ENCODE measurements around the gene CACNA1G. TPM values are rescaled to one million over a fixed set of nuclear protein-coding genes. Genes with fewer than 3 reads are reported as not detected.

Gene CACNA1G
- polyA plus RNA-seq, 1 donor from 2014 or later, result 10.9 TPM

GRCh38 chr17:50658616-50659015 lies 98.1 kb downstream of the CACNA1G start:
- H3K9me3 ChIP-seq (ENCODE audit: low read length), result no peaks in the 10 kb centered on the region
- H2AFZ ChIP-seq (ENCODE audit: low read depth, low read length), result no peak overlapping the region

GRCh38 chr17:50659179-50659578 lies 98.7 kb downstream of the CACNA1G start:
- H3K4me2 ChIP-seq (ENCODE audit: low read length), result no peak overlapping the region
- no peaks in the 10 kb centered on the region for H3K79me2 ChIP-seq (replicated peaks; ENCODE audit: insufficient read depth, low read length)
- no peaks in the 10 kb centered on the region for H3K36me3 ChIP-seq (ENCODE audit: insufficient read depth, low read length)
- no peaks in the 10 kb centered on the region for H3K9me3 ChIP-seq (ENCODE audit: low read length)
- H3K9ac ChIP-seq (ENCODE audit: low read length), result no peak overlapping the region
- no peaks in the 10 kb centered on the region for H3K27me3 ChIP-seq (ENCODE audit: insufficient read depth, low read depth, low read length)
- TF ChIP-seq EP300 (conservative IDR thresholded peaks at IDR 0.05; ENCODE audit: poor library complexity, severe bottlenecking) (no peak), TAF1 (IDR thresholded peaks at IDR 0.05; ENCODE audit: low read depth) (no peak), MXI1 (conservative IDR thresholded peaks at IDR 0.05; ENCODE audit: poor library complexity, severe bottlenecking) (no peak), RAD21 (conservative IDR thresholded peaks at IDR 0.05) (no peak), POLR2AphosphoS5 (IDR thresholded peaks at IDR 0.05) (no peak), EZH2 (IDR thresholded peaks at IDR 0.05; ENCODE audit: borderline replicate concordance, insufficient read depth, low read length, poor library complexity, severe bottlenecking) (no peak), SMC3 (conservative IDR thresholded peaks at IDR 0.05; ENCODE audit: poor library complexity) (no peak), CTCF (IDR thresholded peaks at IDR 0.05; ENCODE audit: poor library complexity, severe bottlenecking) (no peak)
- TF ChIP-seq, protein P1, sequence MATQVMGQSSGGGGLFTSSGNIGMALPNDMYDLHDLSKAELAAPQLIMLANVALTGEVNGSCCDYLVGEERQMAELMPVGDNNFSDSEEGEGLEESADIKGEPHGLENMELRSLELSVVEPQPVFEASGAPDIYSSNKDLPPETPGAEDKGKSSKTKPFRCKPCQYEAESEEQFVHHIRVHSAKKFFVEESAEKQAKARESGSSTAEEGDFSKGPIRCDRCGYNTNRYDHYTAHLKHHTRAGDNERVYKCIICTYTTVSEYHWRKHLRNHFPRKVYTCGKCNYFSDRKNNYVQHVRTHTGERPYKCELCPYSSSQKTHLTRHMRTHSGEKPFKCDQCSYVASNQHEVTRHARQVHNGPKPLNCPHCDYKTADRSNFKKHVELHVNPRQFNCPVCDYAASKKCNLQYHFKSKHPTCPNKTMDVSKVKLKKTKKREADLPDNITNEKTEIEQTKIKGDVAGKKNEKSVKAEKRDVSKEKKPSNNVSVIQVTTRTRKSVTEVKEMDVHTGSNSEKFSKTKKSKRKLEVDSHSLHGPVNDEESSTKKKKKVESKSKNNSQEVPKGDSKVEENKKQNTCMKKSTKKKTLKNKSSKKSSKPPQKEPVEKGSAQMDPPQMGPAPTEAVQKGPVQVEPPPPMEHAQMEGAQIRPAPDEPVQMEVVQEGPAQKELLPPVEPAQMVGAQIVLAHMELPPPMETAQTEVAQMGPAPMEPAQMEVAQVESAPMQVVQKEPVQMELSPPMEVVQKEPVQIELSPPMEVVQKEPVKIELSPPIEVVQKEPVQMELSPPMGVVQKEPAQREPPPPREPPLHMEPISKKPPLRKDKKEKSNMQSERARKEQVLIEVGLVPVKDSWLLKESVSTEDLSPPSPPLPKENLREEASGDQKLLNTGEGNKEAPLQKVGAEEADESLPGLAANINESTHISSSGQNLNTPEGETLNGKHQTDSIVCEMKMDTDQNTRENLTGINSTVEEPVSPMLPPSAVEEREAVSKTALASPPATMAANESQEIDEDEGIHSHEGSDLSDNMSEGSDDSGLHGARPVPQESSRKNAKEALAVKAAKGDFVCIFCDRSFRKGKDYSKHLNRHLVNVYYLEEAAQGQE (IDR thresholded peaks at IDR 0.05; ENCODE audit: borderline replicate concordance), result no peak
- H3K4me3 ChIP-seq (ENCODE audit: low read length), result no peak overlapping the region
- H4K20me1 ChIP-seq (ENCODE audit: insufficient read depth), result no peaks in the 10 kb centered on the region
- no peak overlapping the region for H3K27ac ChIP-seq (ENCODE audit: low read length)
- H3K9me2 ChIP-seq (ENCODE audit: insufficient read depth, low read length), result no peaks in the 10 kb centered on the region
- no peaks in the 10 kb centered on the region for H3F3A ChIP-seq (ENCODE audit: insufficient read depth, low read length, poor library complexity, severe bottlenecking)
- no peak overlapping the region for H2AFZ ChIP-seq (ENCODE audit: low read depth, low read length)

More at GRCh38 chr17:50658616-50659015, 98.1 kb downstream of the CACNA1G start:
- H3K9me2 ChIP-seq (ENCODE audit: insufficient read depth, low read length), result no peaks in the 10 kb centered on the region
- no peaks in the 10 kb centered on the region for H3F3A ChIP-seq (ENCODE audit: insufficient read depth, low read length, poor library complexity, severe bottlenecking)
- no peak overlapping the region for H3K4me3 ChIP-seq (ENCODE audit: low read length)
- no peak overlapping the region for H3K27ac ChIP-seq (ENCODE audit: low read length)
- H3K4me2 ChIP-seq (ENCODE audit: low read length), result no peak overlapping the region
- H3K36me3 ChIP-seq (ENCODE audit: insufficient read depth, low read length), result no peaks in the 10 kb centered on the region
- no peaks in the 10 kb centered on the region for H4K20me1 ChIP-seq (ENCODE audit: insufficient read depth)
- no peaks in the 10 kb centered on the region for H3K79me2 ChIP-seq (replicated peaks; ENCODE audit: insufficient read depth, low read length)
- TF ChIP-seq, protein P1 (IDR thresholded peaks at IDR 0.05; ENCODE audit: borderline replicate concordance), result no peak
- no peak for TF ChIP-seq EP300 (conservative IDR thresholded peaks at IDR 0.05; ENCODE audit: poor library complexity, severe bottlenecking)
- no peak for TF ChIP-seq RAD21 (conservative IDR thresholded peaks at IDR 0.05)
- TF ChIP-seq POLR2AphosphoS5 (IDR thresholded peaks at IDR 0.05), result no peak
- TF ChIP-seq CTCF (IDR thresholded peaks at IDR 0.05; ENCODE audit: poor library complexity, severe bottlenecking), result no peak
- TF ChIP-seq SMC3 (conservative IDR thresholded peaks at IDR 0.05; ENCODE audit: poor library complexity), result no peak
- TF ChIP-seq TAF1 (IDR thresholded peaks at IDR 0.05; ENCODE audit: low read depth), result no peak
- TF ChIP-seq EZH2 (IDR thresholded peaks at IDR 0.05; ENCODE audit: borderline replicate concordance, insufficient read depth, low read length, poor library complexity, severe bottlenecking), result no peak
- no peak for TF ChIP-seq MXI1 (conservative IDR thresholded peaks at IDR 0.05; ENCODE audit: poor library complexity, severe bottlenecking)
- H3K27me3 ChIP-seq (ENCODE audit: insufficient read depth, low read depth, low read length), result no peaks in the 10 kb centered on the region
- no peak overlapping the region for H3K9ac ChIP-seq (ENCODE audit: low read length)

Measured in neural cell (in vitro differentiated cells).